Mesenchymal stem cell (in vitro differentiated cells and primary cell): ENCODE measurements around the gene FOXD3.

Experiments
- DNase-seq: peaks from one replicate; pipeline ENCODE4 v3.0.0-alpha.2; 2013
- H2AFZ ChIP-seq: one replicate; pipeline ENCODE4 v1.6.1; 2013; ENCODE audit warnings: low read depth, mild to moderate bottlenecking, control low read depth, inconsistent platforms, low read length, moderate library complexity
- H2AK5ac ChIP-seq: 2 replicates; pipeline ENCODE4 v1.6.1; 2013; ENCODE audit warnings: low read length, moderate library complexity, mild to moderate bottlenecking, inconsistent platforms; ENCODE audit not compliant: severe bottlenecking
- H2BK120ac ChIP-seq: one replicate; pipeline ENCODE4 v1.6.1; 2013; ENCODE audit warnings: low read depth, mild to moderate bottlenecking, inconsistent platforms, low read length, moderate library complexity
- H2BK12ac ChIP-seq, 2 experiments: one replicate each; pipeline ENCODE4 v1.6.1; 2013; ENCODE audit warnings: inconsistent platforms in 2 of 2, low read length in 2 of 2, mild to moderate bottlenecking in 2 of 2, moderate library complexity in 2 of 2, control low read depth in 1 of 2
- H2BK15ac ChIP-seq: one replicate; pipeline ENCODE4 v1.6.1; 2013; ENCODE audit warnings: mild to moderate bottlenecking, low read depth, inconsistent platforms; ENCODE audit not compliant: poor library complexity, severe bottlenecking
- H2BK5ac ChIP-seq: 2 replicates; pipeline ENCODE4 v1.6.1; 2013; ENCODE audit warnings: low read depth, mild to moderate bottlenecking, low read length, control low read depth, inconsistent platforms; ENCODE audit not compliant: poor library complexity, severe bottlenecking
- H3K14ac ChIP-seq, 2 experiments: one replicate each; pipeline ENCODE4 v1.6.1; 2013; ENCODE audit warnings: inconsistent platforms in 2 of 2, low read length in 2 of 2, control low read depth in 1 of 2, mild to moderate bottlenecking in 1 of 2, moderate library complexity in 1 of 2
- H3K18ac ChIP-seq, 2 experiments: one replicate each; pipeline ENCODE4 v1.6.1; 2013; ENCODE audit warnings: inconsistent platforms in 2 of 2, low read length in 2 of 2, control low read depth in 1 of 2, low read depth in 1 of 2, mild to moderate bottlenecking in 1 of 2
- H3K23ac ChIP-seq, 2 experiments: one replicate each; pipeline ENCODE4 v1.6.1; 2013; ENCODE audit warnings: inconsistent platforms in 2 of 2, low read length in 2 of 2, mild to moderate bottlenecking in 2 of 2, moderate library complexity in 2 of 2, control low read depth in 1 of 2
- H3K27ac ChIP-seq: 2 replicates; pipeline ENCODE4 v1.5.1; 2013; ENCODE audit warnings: mild to moderate bottlenecking, moderate library complexity, low read length, control low read depth, inconsistent platforms; ENCODE audit not compliant: poor library complexity, severe bottlenecking
- H3K27me3 ChIP-seq, 2 experiments: 2 replicates each; pipeline versions ENCODE4 v1.6.1 to v1.7.0; 2013; ENCODE audit warnings: low read length in 2 of 2, mild to moderate bottlenecking in 2 of 2, moderate library complexity in 2 of 2, control low read depth in 1 of 2, inconsistent platforms in 1 of 2; ENCODE audit not compliant: control insufficient read depth in 1 of 2, insufficient read depth in 1 of 2
- H3K36me3 ChIP-seq, 2 experiments: 2 replicates each; pipeline versions ENCODE4 v1.6.1 to v1.7.0; 2013; ENCODE audit warnings: low read length in 2 of 2, control low read depth in 1 of 2, inconsistent platforms in 1 of 2, low read depth in 1 of 2, mild to moderate bottlenecking in 1 of 2; ENCODE audit not compliant: insufficient read depth in 2 of 2, control insufficient read depth in 1 of 2
- H3K4ac ChIP-seq, 2 experiments: one replicate each; pipeline ENCODE4 v1.6.1; 2013; ENCODE audit warnings: inconsistent platforms in 2 of 2, low read length in 2 of 2, mild to moderate bottlenecking in 2 of 2, moderate library complexity in 2 of 2, control low read depth in 1 of 2, low read depth in 1 of 2
- H3K4me1 ChIP-seq: 2 replicates; pipeline ENCODE4 v1.6.1; 2013; ENCODE audit warnings: low read depth, low read length, control low read depth; ENCODE audit not compliant: control insufficient read depth, insufficient read depth
- H3K4me2 ChIP-seq: 2 replicates; pipeline ENCODE4 v1.6.1; 2013; ENCODE audit warnings: low read length, mild to moderate bottlenecking, inconsistent platforms; ENCODE audit not compliant: poor library complexity, severe bottlenecking
- H3K4me3 ChIP-seq, 2 experiments: 2 replicates each; pipeline versions ENCODE4 v1.5.1 to v1.7.0; 2013; ENCODE audit warnings: low read length in 2 of 2, mild to moderate bottlenecking in 2 of 2, control low read depth in 1 of 2, low read depth in 1 of 2; ENCODE audit not compliant: insufficient read depth in 1 of 2
- H3K79me1 ChIP-seq: replicated peaks from 2 replicates; pipeline ENCODE4 v1.6.1; 2013; ENCODE audit warnings: mild to moderate bottlenecking, control low read depth, low read length, inconsistent platforms; ENCODE audit not compliant: poor library complexity, severe bottlenecking
- H3K9ac ChIP-seq: 2 replicates; pipeline ENCODE4 v1.7.0; 2013; ENCODE audit warnings: mild to moderate bottlenecking, low read length, moderate library complexity
- H3K9me3 ChIP-seq: 2 replicates; pipeline ENCODE4 v1.7.0; 2013; ENCODE audit warnings: mild to moderate bottlenecking, low read length; ENCODE audit not compliant: control insufficient read depth
- H4K8ac ChIP-seq: one replicate; pipeline ENCODE4 v1.6.1; 2013; ENCODE audit warnings: inconsistent platforms, mild to moderate bottlenecking, low read length, moderate library complexity
- H4K91ac ChIP-seq: one replicate; pipeline ENCODE4 v1.6.1; 2013; ENCODE audit warnings: mild to moderate bottlenecking, low read length, inconsistent platforms
- WGBS: methylation state at CpG from one replicate; pipeline ENCODE4 v1.1.7; 2013; ENCODE audit warnings: mixed read lengths; 5-methylcytosine and 5-hydroxymethylcytosine counted together

The FOXD3 gene

DNA sequence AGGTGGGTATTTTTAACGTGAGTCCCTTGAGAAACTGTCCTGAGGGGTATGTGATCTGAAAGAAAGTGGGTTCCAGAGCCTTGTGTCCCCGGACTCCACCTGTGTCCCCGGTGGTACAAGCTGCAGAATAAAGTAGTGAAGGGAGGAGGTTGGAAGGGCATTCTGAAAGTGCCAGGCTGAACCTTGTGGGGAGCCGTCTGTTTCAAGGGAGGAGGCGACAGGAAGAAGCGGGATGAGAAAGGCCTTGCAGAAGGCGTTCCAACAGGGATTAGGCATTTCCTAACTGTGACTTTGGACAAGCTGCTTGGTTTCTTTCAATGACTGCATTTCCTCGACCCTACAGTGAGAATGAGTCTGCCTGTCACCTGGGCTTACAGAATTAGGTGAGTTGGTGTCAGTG, 5.8 kb downstream of the FOXD3 start:
- H4K91ac ChIP-seq, result no peak overlapping the region
- no peak overlapping the region for H3K27ac ChIP-seq
- no peak overlapping the region for H3K18ac ChIP-seq
- no peaks in the 10 kb centered on the region for H3K79me1 ChIP-seq
- no peaks in the 10 kb centered on the region for H3K9me3 ChIP-seq
- peaks cover 0 to 6% of the 10 kb centered on the region in 2 experiments for H3K36me3 ChIP-seq
- H3K4ac ChIP-seq, result no peak overlapping the region
- no peak overlapping the region for H2BK12ac ChIP-seq
- H2BK120ac ChIP-seq, result no peak overlapping the region
- no peak overlapping the region for H3K23ac ChIP-seq
- H3K27me3 ChIP-seq, result peaks cover 76 to 98% of the 10 kb centered on the region in 2 experiments
- no peak overlapping the region for H3K4me3 ChIP-seq
- no peak overlapping the region for H3K4me2 ChIP-seq
- no peak overlapping the region for H4K8ac ChIP-seq
- no peak overlapping the region for H3K14ac ChIP-seq
- no peak overlapping the region for H2BK15ac ChIP-seq
- 37% methylated on average over 8 of the region's 8 CpGs for WGBS
- H3K4me1 ChIP-seq, result peaks cover 24% of the 10 kb centered on the region
- no peak overlapping the region for H3K9ac ChIP-seq
- no peak overlapping the region for H2BK5ac ChIP-seq
- H2AFZ ChIP-seq, result no peak overlapping the region
- no peak for DNase-seq
- H2AK5ac ChIP-seq, result no peak overlapping the region

DNA sequence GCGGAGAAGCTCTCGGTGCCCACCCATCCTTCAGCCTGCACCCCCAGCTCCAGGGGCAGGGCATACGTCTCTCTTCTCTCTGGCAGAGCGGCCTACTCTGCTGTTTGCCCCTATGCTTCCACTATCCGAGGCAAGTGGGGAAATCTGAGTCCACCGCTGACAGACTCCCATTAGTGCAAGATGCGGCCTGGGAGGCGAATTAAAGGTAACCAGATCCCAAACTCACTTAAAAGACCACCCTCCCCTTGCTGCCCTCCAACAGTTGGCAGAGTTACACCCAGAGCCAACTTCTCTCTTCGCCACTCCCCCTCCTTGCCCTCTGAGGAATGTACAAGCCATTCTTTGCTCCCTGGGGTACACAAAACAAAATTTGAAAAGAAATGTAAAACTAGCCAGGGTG, 6.4 kb downstream of the FOXD3 start:
- Histone ChIP-seq H3K4me3 (no peak overlapping the region), H2BK12ac (no peak overlapping the region), H3K4me2 (no peak overlapping the region), H3K18ac (no peak overlapping the region), H2AK5ac (no peak overlapping the region), H4K8ac (no peak overlapping the region), H3K14ac (no peak overlapping the region), H3K79me1 (no peaks in the 10 kb centered on the region), H3K23ac (no peak overlapping the region), H3K27me3 (peaks cover 77 to 98% of the 10 kb centered on the region in 2 experiments), H3K36me3 (peaks cover 0 to 2% of the 10 kb centered on the region in 2 experiments), H2BK120ac (no peak overlapping the region), H2AFZ (no peak overlapping the region), H3K27ac (no peak overlapping the region), H4K91ac (no peak overlapping the region), H3K4ac (no peak overlapping the region), H2BK5ac (no peak overlapping the region), H3K4me1 (peaks cover 18% of the 10 kb centered on the region), H3K9ac (no peak overlapping the region), H2BK15ac (no peak overlapping the region), H3K9me3 (no peaks in the 10 kb centered on the region)
- DNase-seq, result no peak
- 59% methylated on average over 9 of the region's 9 CpGs for WGBS

DNA sequence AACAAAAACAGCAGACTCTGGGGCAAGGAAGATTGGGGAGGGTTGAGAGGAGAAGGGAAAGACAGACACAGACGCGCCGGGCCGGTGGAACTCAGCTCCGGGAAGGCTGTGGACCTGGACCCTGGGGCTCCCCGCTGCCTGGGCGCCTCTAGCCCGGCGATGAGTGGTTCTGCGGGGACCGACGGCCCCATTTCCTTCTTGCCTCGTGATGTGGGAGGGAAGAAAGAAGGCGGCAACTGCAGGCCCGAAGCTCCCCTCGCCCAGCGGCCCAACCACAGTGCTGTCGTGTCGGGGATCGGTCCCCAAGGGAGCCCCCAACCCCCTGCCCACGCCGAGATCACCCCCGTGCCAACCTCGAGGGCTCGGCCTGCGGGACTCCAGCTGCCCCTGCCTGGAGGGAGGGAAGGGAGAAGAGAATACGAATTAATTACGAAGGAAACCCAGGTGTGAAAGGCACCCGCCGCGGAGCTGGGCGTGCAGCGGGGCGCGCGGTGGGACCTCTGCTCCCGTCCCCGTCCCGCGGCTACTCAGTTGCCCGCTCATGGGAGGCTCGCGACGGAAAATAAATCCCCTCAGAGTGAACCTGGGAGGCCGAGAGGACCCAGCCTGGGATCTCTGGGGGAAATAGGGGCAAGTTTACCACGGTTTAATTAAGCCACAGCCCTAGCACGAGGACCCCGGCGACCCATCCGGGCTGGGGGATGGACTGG, 7.4 kb downstream of the FOXD3 start:
- H2BK5ac ChIP-seq, result no peak overlapping the region
- no peaks in the 10 kb centered on the region for H3K79me1 ChIP-seq
- H3K9ac ChIP-seq, result no peak overlapping the region
- DNase-seq, result no peak
- H3K4me3 ChIP-seq, result no peak overlapping the region
- H3K27me3 ChIP-seq, result peaks cover 73 to 94% of the 10 kb centered on the region in 2 experiments
- 4% methylated on average over 43 of the region's 50 CpGs for WGBS
- no peak overlapping the region for H2BK120ac ChIP-seq
- no peak overlapping the region for H3K14ac ChIP-seq
- no peak overlapping the region for H2AFZ ChIP-seq
- H2BK15ac ChIP-seq, result no peak overlapping the region
- no peaks in the 10 kb centered on the region for H3K9me3 ChIP-seq
- H3K36me3 ChIP-seq, result no peaks in the 10 kb centered on the region
- no peak overlapping the region for H2AK5ac ChIP-seq
- H3K4me1 ChIP-seq, result peaks cover 10% of the 10 kb centered on the region
- H2BK12ac ChIP-seq, result no peak overlapping the region
- no peak overlapping the region for H3K18ac ChIP-seq
- no peak overlapping the region for H4K91ac ChIP-seq
- no peak overlapping the region for H3K23ac ChIP-seq
- no peak overlapping the region for H3K27ac ChIP-seq
- no peak overlapping the region for H4K8ac ChIP-seq
- H3K4me2 ChIP-seq, result no peak overlapping the region
- no peak overlapping the region for H3K4ac ChIP-seq

DNA sequence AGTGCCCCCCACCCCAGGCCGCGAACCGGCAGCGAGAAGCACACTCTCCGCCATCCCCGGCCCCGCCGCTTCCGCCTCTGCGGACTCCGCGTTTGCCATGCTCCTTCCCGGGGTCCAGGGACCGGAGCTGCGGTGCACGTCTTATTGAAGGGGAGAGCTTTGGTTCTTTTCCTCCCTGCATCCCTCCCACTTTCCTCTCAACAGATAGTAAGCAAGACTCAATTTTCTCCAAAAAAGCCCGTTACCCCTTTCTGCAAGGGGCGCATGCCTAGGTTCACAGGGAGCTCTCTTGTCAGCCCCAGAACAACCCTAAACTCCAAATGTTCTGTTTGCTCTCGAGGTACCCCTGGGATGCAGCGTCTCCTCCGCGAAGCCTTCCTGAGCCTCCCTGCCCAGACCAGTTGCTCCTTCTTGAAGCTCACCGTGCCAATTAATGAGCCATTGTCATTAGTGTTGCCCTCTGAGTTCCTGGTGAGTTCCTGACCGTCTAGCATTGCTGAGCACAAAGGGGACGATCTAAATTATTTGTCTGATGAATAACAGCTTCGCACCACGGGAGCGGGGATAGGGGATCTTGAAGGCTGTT, 8.1 kb downstream of the FOXD3 start:
- Histone ChIP-seq H2BK120ac (no peak overlapping the region), H3K23ac (no peak overlapping the region), H4K91ac (no peak overlapping the region), H3K79me1 (no peaks in the 10 kb centered on the region), H3K4ac (no peak overlapping the region), H3K4me3 (no peak overlapping the region), H2BK12ac (no peak overlapping the region), H2BK5ac (no peak overlapping the region), H3K18ac (no peak overlapping the region), H2AK5ac (no peak overlapping the region), H4K8ac (no peak overlapping the region), H3K4me1 (peaks cover 10% of the 10 kb centered on the region), H2BK15ac (no peak overlapping the region), H3K9ac (no peak overlapping the region), H3K27me3 (peaks cover 78 to 94% of the 10 kb centered on the region in 2 experiments), H3K27ac (no peak overlapping the region), H3K4me2 (no peak overlapping the region), H3K36me3 (no peaks in the 10 kb centered on the region), H2AFZ (no peak overlapping the region), H3K14ac (no peak overlapping the region), H3K9me3 (no peaks in the 10 kb centered on the region)
- no peak for DNase-seq
- 2% methylated on average over 27 of the region's 28 CpGs for WGBS
